ENCODE data around the gene FSHR.

FSHR gene, protein sequence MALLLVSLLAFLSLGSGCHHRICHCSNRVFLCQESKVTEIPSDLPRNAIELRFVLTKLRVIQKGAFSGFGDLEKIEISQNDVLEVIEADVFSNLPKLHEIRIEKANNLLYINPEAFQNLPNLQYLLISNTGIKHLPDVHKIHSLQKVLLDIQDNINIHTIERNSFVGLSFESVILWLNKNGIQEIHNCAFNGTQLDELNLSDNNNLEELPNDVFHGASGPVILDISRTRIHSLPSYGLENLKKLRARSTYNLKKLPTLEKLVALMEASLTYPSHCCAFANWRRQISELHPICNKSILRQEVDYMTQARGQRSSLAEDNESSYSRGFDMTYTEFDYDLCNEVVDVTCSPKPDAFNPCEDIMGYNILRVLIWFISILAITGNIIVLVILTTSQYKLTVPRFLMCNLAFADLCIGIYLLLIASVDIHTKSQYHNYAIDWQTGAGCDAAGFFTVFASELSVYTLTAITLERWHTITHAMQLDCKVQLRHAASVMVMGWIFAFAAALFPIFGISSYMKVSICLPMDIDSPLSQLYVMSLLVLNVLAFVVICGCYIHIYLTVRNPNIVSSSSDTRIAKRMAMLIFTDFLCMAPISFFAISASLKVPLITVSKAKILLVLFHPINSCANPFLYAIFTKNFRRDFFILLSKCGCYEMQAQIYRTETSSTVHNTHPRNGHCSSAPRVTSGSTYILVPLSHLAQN

DNA sequence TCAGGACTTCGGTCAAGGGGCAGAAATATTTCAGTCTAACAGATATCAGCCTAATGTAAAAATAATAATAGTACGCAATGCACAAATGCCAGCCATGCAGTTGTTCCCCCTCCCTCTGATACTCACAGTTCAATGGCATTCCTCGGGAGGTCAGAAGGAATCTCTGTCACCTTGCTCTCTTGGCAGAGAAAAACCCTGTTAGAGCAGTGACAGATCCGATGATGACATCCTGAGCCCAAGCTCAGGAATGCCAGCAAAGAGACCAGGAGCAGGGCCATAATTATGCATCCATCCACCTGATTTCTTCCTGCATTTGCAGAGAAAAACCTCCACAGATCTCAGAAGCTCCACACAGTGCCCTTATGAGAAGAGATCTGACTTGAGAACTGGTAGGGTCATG is at the start of gene FSHR:
TSS of gene FSHR (minus strand) at position 376 of the 400 bp plus-strand sequence. CDS start at position 278, 98 bp downstream.
- no peak for DNase-seq (ENCODE audit: extremely low read depth, low read depth)
- TF ChIP-seq, protein P1, sequence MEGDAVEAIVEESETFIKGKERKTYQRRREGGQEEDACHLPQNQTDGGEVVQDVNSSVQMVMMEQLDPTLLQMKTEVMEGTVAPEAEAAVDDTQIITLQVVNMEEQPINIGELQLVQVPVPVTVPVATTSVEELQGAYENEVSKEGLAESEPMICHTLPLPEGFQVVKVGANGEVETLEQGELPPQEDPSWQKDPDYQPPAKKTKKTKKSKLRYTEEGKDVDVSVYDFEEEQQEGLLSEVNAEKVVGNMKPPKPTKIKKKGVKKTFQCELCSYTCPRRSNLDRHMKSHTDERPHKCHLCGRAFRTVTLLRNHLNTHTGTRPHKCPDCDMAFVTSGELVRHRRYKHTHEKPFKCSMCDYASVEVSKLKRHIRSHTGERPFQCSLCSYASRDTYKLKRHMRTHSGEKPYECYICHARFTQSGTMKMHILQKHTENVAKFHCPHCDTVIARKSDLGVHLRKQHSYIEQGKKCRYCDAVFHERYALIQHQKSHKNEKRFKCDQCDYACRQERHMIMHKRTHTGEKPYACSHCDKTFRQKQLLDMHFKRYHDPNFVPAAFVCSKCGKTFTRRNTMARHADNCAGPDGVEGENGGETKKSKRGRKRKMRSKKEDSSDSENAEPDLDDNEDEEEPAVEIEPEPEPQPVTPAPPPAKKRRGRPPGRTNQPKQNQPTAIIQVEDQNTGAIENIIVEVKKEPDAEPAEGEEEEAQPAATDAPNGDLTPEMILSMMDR (IDR thresholded peaks at IDR 0.05; ENCODE audit: low read depth, low read length) = no peak

DNA sequence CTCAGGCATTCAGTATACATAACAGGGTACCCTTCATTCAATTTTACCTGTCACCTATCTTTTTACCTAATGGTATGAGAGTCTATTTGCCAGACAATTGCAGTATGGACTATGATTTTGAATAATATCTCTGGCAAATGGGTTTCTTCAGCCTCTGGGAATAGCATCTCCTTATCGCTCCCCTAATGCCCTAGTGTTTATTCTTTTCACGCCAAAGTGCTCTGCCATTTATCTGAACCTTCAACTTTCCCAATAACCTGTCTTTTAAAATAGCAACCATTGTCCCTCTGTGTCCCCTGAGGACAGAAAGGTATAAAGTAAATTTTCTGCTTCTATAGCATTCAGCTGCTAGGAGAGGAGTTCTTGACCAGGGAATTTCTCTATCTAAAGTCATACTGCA is 45.0 kb upstream of the FSHR start:
- no peak for DNase-seq (ENCODE audit: extremely low read depth, low read depth)
- TF ChIP-seq, protein P1 (IDR thresholded peaks at IDR 0.05; ENCODE audit: low read depth, low read length) = no peak

DNA sequence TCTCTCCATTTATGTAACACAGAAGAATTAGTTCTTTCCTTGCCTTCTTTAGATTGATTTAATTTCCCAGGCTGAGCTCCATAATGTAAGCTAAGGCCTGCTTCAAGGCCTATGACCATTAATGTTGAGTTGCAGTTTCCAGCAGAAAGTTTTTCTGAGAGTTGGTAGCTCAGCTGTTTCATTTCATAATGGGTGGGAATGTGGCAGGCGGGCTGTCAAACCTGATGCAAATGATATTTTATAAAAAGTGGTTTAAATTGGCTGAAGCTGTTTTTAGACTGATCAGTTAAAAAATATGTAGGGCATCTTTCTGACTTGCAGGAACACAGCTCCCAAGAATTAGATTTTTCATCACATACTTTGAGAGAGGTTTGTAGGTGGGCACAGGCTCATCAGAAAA is 40.4 kb upstream of the FSHR start:
- no peak for DNase-seq (ENCODE audit: extremely low read depth, low read depth)
- TF ChIP-seq, protein P1 (IDR thresholded peaks at IDR 0.05; ENCODE audit: low read depth, low read length) = no peak

DNA sequence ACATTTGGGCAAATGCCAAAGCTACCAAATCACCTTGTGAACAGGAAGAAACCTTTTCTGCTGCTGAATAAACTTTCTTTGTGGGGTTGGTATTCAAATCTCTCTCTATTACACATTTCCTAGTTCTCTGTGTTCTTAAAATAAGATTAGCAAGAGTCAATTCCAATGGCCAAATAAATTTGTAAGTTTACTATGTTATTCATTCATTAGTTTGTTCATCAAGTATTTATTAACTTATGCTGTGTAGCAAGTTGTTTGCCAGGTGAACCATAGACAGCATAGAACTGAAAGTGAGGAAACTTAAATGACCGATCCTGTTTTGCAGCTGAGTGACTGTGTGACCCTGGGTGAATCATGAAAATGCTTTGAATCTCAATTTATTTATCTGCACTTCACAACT is 37.7 kb upstream of the FSHR start:
- no peak for DNase-seq (ENCODE audit: extremely low read depth, low read depth)
- TF ChIP-seq, protein P1 (IDR thresholded peaks at IDR 0.05; ENCODE audit: low read depth, low read length) = no peak

DNA sequence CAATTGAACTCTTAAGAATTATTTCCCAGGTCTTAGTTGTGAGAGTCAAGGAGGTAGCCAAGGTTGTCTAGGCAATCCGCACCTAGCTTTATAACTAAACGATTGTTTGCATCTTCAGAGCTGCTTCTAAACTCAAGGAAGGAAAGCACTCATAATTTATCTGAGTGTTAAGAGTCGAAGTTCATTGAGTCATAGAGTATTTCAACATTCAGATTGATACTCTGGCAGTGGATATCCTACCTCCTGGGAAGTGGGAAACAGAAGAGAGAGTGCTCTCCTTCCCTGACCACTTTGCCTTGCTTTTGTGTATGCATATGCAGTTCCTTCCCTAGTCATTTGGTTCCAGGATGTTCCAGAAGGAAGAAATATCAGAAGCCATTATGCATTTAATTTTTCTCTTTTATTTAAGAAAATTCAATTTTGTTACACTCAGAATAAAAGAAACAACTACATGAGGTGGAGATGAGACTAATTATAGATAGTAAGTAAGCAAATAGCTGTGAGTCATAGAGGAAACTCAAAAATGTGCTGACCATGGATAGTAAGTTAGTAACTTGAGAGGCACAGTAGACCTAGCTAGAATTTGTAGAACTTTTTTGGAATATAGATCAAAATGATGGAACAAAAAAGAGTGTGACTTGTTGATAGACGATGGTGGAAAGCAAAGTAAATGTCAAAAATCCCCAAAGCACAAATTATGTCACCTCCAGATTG is 35.4 kb upstream of the FSHR start:
- TF ChIP-seq, protein P1 (IDR thresholded peaks at IDR 0.05; ENCODE audit: low read depth, low read length) = no peak
- no peak for DNase-seq (ENCODE audit: extremely low read depth, low read depth)

DNA sequence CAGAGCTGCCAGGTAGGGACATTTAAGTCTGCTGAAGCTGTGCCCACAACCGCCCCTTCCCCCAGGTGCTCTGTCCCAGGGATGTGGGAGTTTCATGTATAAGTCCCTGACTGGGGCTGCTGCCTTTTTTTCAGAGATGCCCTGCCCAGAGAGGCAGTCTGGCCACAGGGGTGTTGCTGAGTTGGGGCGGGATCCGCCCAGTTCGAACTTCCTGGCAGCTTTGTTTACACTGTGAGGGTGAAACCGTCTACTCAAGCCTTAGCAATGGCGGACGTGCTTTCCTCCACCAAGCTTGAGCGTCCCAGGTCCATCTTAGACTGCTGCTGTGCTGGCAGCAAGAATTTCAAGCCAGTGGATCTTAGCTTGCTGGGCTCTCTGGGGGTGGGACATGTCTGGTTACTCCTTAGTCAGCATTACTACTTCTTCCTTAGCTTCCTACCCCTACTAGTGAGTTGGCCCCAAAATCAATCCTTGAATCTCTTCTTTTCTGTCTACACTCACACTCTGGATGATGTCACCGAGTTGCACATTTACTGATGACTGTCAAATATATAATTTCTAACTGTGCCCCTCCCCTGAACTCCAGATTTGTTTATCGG is 31.8 kb upstream of the FSHR start:
- no peak for DNase-seq (ENCODE audit: extremely low read depth, low read depth)
- TF ChIP-seq, protein P1 (IDR thresholded peaks at IDR 0.05; ENCODE audit: low read depth, low read length) = no peak
